Measurements from ENCODE around the gene RAE1.

DNA sequence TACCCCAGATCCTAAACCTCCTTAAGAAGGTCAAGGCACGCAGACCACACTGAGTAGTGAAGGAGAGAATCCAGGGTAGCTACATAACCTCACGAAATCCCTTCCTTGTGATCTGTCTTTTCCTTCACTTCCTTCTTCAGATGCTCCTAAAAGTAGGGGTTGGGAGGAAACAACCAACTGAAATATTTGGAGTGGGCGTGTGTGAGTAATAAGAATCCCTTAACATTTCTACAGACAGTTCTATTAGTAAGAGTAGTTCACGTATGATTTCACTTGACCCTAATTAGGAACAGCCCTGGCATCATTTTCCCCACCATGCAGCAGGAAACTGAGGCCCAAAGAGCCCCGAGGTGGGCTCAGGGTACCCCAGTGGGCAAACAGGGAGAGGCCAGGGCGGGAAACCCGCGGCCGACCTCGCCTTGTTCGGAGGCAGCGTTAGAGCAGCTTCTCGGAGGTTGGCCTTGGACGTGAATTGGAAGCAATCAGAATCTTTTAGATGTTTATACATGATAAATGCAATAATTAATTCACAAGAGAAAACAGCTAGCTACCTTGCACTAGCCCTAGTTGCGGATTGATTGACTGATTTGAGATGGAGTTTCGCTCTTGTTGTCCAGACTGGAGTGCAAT lies 859 bp upstream of the RAE1 start:
- TF ChIP-seq POLR2AphosphoS5 (IDR thresholded peaks at IDR 0.05; ENCODE audit: insufficient read depth in 1 of 2, low read depth in 1 of 2): no peak
- TF ChIP-seq POLR2A (IDR thresholded peaks at IDR 0.05): no peak
- TF ChIP-seq CTCF (IDR thresholded peaks at IDR 0.05): no peak

All from vagina (tissue), 2 donors.